Stimulated activated CD4-positive, alpha-beta T cell treated with anti-CD3 and anti-CD28 coated beads, TNF-alpha, amount 100 ng/mL, for 4 hours (primary cell): Measurements from ENCODE around the gene ARNT2.

Experiments used
- DNase-seq, 3 experiments: peaks; one replicate each; pipeline ENCODE4 v3.0.0-alpha.2; 2020; ENCODE audit warnings: low read depth in 3 of 3

ARNT2 gene

DNA sequence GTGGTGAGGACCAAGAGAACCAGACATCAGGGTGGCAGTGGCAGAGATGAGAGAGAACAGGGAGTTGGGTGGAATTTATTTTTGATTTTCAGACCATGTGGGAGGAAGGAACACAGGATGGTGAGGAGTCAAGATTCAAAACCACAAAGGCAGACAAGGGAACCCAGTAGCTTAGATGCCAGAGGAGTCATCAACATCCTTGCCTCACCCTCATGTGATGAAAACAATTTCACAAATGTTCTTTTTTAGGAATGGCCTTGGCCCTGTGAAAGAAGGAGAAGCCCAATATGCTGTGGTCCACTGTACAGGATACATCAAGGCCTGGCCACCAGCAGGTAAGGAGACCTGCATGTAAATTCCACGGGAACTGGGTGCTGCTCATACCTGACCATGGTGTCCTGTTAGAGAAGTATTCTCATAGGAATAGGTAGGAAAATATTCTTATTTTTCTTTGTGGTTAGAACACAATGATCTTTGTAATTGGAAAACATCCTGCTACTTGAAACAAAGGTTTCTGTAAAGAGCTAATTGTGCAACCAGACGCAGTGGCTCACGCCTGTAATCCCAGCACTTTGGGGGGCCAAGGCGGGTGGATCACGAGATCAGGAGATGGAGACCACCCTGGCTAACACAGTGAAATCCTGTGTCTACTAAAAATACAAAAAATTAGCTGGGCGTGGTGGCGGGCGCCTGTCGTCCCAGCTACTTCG, 110.0 kb downstream of the ARNT2 start:
- DNase-seq, result no peak

DNA sequence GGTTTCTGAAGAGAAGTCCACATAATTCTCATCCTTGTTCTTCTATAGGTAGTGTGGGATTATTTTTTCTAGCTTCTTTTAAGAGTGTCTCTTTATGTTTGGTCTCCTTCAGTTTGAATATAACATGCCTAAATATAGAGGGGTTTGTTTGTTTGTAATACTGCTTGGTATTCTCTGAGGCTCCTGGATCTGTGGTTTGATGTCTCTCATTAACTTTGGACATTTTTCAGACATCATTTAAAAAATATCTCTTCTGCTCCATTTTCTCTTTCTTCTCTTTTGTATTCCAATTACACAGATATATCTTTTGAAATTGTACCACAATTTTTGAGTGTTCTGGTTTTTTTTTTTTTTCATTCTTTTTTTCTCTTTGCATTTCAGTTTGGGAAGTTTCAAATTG, 113.1 kb downstream of the ARNT2 start:
- no peak for DNase-seq

DNA sequence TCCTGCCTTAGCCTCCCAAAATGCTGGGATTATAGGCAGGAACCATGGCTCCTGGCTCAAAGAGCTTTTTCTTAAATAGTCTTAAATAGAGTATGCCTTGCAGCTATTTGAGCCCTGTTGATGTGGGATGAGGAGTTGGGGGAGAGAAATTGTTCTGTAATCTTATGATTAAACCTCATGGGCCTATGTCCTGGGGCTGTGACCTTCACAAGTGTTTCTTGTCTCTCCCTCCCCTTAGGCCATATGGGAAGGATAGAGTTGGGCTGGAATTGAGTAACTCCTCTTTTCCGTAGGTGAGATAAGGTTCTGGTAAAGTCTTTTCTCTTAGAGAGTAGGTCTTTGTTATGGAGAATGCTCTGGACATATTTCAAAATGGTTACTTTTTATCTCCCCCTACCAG, 114.3 kb downstream of the ARNT2 start:
- DNase-seq, result no peak

DNA sequence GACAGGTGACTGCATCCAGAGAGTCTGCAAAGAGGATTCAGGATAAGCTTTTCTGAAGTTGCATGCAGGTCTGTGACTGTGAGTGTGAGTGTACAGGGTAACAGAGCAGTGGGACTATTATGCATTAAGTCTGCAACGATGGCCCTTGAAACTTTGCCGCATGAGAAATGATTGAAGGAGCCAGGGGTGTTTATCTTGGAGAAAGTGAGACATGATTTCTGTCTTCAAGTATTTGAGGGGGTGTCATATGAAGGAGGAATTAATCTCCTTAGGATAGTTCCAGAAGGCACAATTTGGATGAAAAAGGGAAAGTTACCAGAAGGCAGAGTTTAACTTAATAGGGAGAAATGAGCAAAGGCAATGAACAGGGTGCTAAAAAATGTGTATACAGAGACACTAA, 119.6 kb downstream of the ARNT2 start:
- no peak for DNase-seq

DNA sequence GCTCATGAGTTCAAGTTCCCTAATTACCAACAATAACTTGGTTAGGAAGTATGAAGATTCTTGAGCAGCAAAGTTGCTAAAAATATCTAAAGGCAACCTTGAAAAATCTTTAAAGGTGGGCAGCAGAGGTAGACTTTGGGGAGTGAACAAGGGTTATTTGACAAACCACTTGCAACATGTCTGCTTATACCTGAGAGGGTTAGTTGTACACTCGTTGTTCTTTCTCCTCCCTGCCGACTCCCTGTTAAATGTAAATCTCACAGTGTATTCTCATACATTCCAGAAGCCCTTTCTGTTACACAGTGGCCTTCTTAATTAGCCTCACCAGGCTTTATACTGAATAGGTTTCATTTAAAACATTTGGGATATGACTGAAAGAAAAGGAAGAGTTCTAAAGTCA, 121.7 kb downstream of the ARNT2 start:
- no peak for DNase-seq

DNA sequence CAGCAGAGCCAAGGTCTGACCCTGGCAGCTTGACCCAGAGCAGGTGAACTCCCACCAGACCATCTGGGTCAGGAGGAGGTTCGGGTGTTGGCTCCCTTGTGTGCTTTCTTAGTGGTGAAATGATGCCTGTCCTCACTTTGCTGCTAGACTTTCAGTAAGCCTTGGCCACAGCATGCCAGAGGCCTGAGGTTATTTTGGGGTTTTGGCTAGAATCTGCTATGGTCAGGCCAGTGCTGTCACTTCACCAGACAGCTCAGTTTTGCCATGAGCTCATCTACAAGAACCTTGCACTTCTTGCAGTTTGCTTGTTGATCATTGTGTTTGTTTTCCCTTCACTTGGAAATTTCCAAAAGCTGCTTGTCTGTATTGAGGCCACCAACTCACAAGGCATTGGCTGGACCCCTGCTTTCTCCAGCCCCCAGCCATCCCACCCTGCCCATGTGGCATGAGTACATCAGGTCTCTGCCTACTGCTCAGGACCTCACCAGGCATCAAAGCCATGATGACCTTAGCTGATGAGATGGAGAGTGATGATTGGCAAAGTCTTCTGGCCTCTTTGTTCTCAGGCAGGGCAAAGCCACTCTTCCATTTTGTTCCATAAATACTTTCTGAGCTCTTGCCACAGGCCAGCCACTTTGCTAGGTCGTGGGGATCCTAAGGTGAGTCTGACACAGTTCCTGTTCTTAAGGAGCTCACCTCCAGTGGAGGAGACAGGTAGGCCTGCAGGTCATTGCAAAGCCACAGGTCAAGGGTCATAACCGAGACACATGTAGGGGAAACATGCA, 122.6 kb downstream of the ARNT2 start:
- DNase-seq, result no peak

DNA sequence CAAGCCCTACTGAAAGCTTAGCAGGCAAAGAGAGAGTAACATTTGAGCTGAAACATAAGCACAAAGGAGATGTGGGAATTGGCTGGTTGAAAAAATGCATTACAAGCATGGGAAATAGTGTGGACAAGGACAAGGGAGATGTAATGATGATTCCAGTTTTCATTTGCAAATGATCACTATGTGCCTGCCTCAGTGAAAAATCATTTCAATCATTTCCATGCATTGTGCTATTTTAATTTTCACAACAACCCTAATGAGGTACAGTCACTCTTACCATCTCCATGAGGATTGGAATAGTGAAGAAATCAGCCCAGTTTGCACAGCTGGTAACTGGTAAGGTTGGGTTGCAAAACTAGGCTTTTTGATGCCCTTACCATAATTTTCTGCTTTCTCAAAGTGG, 123.2 kb downstream of the ARNT2 start:
- no peak for DNase-seq

DNA sequence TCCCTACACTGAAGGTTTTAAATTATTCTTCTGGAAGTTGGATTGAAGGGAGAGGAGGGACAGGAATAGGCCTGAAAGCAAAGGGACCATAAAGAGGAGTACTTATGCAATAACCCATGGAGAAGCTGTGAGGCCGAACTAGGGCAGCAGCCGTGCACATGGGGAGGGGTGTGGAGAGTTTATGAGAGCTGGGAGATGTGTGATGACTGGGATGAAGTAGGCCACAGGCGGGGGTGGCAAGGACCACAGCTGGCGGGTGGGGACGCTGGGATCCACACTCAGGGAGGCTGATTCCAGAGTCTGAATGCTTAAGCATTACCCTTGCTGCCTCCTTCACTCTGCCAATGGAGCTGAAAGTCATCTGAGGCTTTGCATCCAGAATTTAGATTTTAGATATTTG, 123.8 kb downstream of the ARNT2 start:
- DNase-seq, result no peak

DNA sequence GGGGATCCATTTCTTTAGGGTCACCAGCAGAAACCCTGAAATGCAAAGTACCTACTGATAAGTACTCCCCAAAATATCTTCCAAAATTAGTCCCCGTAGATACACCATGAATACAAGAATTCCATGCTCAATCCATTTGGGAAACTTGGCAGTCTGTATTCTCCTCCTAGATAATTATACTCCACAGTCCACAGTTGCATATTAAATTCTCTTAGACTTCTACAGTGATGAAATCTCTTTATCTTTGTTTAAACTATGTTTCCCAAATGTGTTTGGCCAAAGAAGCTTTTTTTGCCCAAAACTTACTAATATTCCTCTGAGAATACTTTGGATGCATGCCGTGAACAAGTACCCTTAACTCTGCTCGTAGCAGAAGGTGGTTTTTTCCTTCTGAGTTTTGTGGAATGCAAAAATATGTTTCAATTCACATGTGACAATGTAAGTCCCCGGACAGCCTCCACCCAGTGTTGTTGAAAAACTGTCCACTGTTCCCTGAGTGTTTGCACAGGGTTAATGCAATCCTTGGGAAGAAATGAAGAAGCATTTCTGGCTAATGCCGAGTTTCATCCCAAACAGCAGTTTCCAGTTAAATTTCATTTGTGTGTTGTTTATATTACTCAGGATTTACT, 126.7 kb downstream of the ARNT2 start:
- DNase-seq, result no peak

DNA sequence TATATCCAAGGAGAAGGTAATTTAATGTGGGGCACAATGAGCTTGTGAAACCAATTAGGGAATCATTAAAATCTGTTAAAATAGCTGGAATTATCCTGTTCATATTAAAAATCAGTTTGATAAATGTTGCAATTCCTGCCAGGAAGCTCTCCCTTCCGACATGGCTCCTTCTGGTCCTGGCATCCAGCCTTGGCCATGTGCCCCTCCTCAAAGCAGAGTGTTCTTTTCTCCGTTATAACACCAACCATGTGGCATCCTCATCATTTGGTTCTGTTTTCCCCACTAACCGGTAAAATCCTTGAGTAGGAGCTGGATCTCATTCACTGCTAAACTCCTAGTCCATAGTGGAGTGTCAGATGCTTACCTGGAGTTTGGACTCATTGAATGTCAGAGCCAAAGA, 127.2 kb downstream of the ARNT2 start:
- DNase-seq, result no peak

DNA sequence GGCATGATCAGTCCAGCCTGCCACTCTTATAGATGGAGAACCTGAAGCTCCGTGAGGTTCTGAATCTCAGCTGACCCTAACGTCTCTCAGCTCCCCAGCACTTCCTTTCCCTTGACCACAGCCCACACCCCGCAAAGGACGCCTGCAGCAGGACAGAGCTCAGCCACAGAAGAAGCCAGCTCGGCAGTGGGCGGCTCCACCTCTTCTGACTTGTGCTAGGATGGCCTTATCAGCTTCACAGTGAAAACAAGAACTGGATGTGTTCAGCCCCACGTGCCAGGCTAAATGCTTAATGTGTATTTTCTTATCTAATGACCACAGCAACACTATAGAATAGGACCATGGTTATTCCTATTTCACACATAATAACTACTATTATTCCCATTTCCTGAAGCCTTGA, 127.6 kb downstream of the ARNT2 start:
- DNase-seq, result no peak

DNA sequence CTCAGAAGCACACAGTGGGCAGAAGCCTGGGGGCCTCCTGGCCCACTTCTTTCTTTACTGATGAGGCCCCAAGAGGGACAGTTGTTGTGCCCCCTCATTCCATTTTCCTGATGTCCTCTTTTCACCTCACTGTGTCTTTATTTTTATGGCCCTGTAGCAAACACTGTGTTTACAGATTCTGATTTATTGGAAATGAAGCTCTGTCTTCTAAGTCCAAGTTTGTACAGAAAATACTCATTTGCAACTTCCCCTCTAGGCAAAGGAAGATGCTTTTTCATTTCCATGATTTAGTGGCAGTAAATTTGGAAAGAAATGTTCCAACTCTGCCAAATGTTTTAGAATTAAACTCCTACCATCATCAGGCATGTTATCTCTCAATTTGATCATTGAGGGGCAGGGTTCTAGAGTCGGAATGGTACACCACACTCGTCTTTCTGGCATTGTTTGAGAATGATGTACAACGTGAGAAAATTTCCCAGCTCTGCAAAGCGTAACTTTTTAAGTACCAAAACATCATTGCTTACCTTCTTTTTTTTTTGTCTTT, 129.7 kb downstream of the ARNT2 start:
- no peak for DNase-seq

DNA sequence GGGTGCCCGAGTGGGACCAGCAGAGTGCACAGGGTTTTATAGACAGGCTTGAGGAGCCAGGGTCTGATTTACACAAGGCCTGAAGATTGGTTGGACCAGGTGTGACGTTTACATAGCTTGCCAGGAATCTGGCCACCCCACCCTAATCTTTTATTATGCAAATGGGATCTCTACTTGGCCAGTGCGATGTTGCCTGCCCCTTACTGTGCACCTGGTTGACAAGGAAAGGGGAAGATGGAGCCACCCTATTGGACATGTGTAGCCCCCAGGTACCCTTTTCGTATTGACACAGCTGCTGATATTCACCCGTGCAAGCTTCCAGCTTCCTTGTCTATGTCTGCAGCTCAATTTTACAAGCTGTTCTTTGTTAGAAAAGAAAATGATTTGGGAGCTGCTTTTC, 132.0 kb downstream of the ARNT2 start:
- no peak for DNase-seq

DNA sequence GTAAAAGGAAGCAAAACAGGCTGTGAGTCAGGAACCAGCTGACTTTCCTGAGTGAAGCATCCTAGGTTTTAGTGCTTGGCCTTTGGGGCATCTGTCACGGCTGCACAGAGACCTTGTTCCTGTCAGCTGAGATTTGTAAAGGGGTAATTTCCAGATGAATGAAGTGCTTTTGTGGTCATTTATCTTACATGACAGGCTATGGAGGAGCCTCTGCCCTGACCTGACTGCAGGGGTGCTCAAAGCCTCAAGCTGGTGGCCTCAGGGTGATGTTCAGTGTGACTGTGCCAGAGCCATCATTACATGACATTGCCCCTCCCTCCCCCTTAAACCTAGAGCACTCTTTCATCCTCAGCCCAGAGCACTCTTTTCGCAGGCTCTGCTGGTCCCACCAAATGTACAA, 132.5 kb downstream of the ARNT2 start:
- no peak for DNase-seq

DNA sequence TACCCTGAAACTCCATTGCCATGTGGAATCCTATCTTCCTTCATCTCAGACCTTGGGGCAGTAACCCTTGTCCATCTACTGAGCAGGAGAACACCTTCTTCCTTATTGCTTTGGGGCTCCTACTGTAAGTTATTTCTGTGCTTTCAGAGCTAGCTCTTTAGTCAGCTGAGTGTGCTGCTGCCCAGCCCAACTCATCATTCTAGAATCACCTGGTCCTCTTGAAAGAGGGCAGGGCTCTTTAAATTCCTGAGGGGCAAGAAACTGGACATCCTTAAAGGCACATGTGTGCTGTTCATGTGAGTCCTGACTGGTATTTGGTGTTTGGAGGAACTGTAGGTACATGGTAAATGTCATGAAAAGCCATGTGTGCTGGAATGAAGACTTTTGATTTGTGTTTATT, 140.9 kb downstream of the ARNT2 start:
- no peak for DNase-seq

DNA sequence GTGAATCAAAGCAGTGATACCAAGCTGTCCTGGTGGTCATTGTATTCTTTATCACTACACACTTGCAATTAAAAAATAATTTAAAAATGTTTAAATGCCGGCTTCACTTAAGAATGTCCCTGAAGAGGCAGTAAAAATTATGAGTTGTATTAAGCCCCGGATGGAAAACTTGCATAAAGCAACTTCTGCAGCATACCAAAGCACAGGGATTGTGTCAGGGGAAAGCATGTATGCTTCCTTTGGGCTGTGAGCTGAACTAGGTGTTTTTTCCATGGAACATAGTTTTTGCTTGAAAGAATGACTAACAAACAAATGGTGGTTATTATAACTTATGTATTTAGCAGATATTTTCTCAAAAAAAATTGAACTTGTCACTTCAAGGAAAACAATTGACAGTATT, 143.1 kb downstream of the ARNT2 start:
- no peak for DNase-seq

DNA sequence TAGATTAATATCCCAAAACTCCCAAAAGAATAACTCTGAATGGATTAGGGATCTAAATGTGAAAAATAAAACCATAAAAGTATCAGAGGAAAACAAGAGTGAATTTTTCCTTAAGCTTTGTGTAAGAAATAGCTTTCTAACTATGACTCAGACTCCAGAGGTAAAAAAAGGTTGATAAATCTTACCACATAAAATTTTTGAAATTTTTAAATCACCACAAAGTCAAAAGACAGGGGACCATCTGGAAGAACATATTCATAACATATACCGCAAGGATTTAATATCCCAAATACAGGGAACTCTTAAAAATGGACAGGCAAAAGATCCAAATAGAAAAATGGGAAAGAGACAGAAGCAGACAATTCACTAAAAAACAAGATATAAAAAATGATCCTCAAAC, 145.0 kb downstream of the ARNT2 start:
- no peak for DNase-seq

DNA sequence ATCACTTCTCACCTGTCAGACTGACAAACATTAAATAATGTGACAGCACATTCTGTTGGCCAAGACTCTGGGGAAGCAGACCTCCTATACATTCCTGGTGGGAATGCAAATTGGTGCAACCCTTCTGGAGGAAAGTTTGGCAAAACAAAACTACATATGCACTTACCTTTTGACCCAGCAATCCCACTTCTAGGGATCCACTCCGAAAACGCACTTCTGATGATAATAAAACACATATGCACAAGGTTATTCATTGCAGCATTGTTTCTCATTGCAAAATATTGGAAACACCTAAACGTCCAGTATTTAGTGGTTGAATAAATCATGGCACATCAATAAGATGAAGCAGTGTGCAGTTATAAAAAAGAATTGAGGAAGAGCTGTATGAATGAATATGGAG, 145.5 kb downstream of the ARNT2 start:
- no peak for DNase-seq

DNA sequence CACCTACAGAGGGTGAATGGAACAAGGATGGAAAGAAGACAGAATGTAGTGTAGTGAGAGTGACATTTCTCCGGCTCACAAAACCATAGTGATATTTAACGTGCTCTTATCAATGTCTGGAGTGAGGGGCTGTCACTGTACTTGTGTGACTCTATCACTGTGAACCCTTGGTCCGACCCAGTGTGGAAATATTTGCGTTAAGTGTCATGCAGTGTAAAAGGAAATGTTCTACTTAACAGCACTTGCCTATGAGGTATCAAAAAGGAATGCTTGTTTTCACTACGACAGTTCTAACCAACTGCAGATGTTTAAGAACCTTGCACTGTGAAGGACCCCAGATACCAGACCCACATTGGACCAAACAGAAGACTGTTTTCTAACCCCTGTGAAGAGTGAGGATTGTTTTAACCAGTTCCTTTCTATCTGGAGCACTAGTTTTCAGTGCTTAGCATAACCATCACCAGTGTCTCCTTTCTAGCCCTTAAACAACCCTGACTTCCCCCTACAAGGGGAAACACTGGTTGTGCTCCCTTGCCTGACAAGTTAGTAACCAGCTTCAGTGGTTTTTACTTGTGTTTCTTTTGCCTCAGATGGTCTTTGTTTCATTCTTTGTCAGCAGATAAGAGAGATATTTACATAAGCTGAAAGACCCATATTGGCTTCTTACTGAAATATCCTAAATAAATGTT, 146.2 kb downstream of the ARNT2 start:
- no peak for DNase-seq

DNA sequence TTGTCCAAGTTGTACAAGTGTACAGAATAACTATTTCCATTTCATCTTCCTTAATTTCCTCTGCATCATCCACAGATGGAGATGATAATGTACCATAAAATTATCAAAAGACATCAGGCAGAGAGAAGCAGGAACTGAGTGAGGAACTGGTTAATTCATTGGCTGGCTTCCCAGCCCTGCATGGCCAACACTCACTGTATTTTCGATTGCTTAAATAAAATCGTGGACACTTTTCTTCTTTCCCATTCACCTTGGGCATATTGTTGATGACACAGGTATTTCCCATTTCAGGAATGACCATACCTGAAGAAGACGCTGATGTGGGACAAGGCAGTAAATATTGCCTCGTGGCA, 146.7 kb downstream of the ARNT2 start:
- no peak for DNase-seq

DNA sequence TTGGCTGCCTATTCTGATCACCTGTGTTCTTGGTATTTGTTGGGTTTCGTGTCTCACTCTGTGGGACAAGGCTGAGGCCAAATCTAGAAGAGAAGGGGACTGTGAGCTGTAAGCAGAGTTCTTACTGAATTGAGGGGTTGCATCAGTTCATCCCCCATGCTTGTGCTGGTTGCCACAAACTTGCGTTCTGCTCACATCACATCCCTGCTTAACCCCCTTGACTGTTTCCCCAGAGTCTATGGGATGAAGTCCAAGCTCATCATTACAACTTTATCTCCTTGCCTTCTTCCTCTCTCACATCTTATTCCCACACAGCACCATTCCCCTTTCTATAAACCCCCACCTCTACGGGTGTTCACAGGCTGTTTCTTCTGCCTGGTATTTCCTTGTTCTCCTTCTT, 147.2 kb downstream of the ARNT2 start:
- DNase-seq, result no peak

DNA sequence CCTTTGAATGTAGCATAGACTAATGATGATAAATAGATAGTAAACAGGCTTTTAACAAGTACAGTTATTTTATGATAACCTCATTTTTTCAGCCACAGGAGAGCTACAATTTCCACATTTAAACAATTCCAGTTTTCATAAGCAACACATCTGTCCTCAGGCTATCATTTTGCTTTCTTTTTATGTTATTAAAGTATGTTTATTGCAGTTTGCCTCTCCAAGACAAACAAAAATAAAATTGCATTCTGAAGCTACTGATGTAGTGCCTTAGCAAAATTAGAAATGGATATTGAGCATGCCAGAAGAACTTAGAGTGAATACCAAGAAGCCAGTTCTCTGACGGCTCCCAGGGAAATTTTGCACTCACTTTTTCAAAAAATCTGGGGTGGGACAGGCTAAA, 150.4 kb downstream of the ARNT2 start:
- DNase-seq, result no peak
